Activated CD8-positive, alpha-beta T cell treated with anti-CD3 and anti-CD28 coated beads, Interleukin-2, amount 10 ng/mL, durations not matched to agents 7 days and 5 days (primary cell): ENCODE data around the gene TTC19. TPM values are rescaled to one million over a fixed set of nuclear protein-coding genes. Genes with fewer than 3 reads are reported as not detected.
A peak's percentile ranks its signal among the peaks of the same experiment; 100 is the strongest.

Source experiments
- ATAC-seq: fragments of 150-1000 bp; cut with Tn5 transposase; one replicate; pipeline ENCODE4 v1.10.0; 2021; ENCODE audit warnings: moderate library complexity
- CTCF ChIA-PET: fragments of 350-600 bp; sonication (Branson Sonifier 250); formaldehyde crosslinking; loops from one replicate; lab custom pipeline; 2021; ENCODE audit warnings: antibody characterized with exemption; lab: Charles Lee
- POLR2A ChIA-PET: fragments of 350-600 bp; sonication (Branson Sonifier 250); formaldehyde crosslinking; loops from one replicate; lab custom pipeline; 2021; ENCODE audit warnings: antibody characterized with exemption; lab: Charles Lee
- DNase-seq: peaks from one replicate; pipeline ENCODE4 v3.0.0-alpha.2; 2020
- H3K27ac Mint-ChIP-seq: one replicate; pipeline ENCODE4 v1.8.0; 2021; ENCODE audit warnings: mild to moderate bottlenecking, mixed read lengths
- H3K27me3 Mint-ChIP-seq: one replicate; pipeline ENCODE4 v1.8.0; 2021; ENCODE audit warnings: low read depth, mixed read lengths
- H3K36me3 Mint-ChIP-seq: one replicate; pipeline ENCODE4 v1.8.0; 2021; ENCODE audit warnings: low read depth, mixed read lengths
- H3K4me1 Mint-ChIP-seq: one replicate; pipeline ENCODE4 v1.8.0; 2021; ENCODE audit warnings: low read depth, mixed read lengths
- H3K4me3 Mint-ChIP-seq: one replicate; pipeline ENCODE4 v1.8.0; 2021; ENCODE audit warnings: mild to moderate bottlenecking, mixed read lengths
- H3K9me3 Mint-ChIP-seq: one replicate; pipeline ENCODE4 v1.8.0; 2022; ENCODE audit warnings: mixed read lengths; ENCODE audit not compliant: insufficient read depth
- total RNA-seq, 2 experiments: library from RNA; stranded (reverse); gene quantifications; one replicate each; pipeline ENCODE4 v1.2.3, GENCODE V29; 2021

TTC19 gene
- total RNA-seq, 2 experiments from 2014 or later: 31.5 to 38.1 TPM

- H3K9me3 Mint-ChIP-seq: no peaks in the 10 kb centered on the region
- peak overlapping the region; percentile 44 for H3K27ac Mint-ChIP-seq
- H3K4me3 Mint-ChIP-seq: no peak overlapping the region
- CTCF ChIA-PET: interaction anchor here (1.2 to 2.3 kb wide), 3 partner anchors 10 to 34 kb away, joined by 3 to 9 read pairs (median 5); partner anchors contain the start of genes ADORA2B and ZSWIM7
- H3K4me1 Mint-ChIP-seq: peaks cover 27% of the 10 kb centered on the region
- DNase-seq (no peak), ATAC-seq (peak; percentile 51)
- POLR2A ChIA-PET: no interaction called here
- H3K27me3 Mint-ChIP-seq: no peaks in the 10 kb centered on the region
- H3K36me3 Mint-ChIP-seq: no peaks in the 10 kb centered on the region
These were observed 34.1 kb upstream of the TTC19 start for GRCh38 chr17:15965528-15965927.

GRCh38 chr17:15966183-15966878, 33.3 kb upstream of the TTC19 start:
- H3K4me3 Mint-ChIP-seq: no peak overlapping the region
- no peaks in the 10 kb centered on the region for H3K9me3 Mint-ChIP-seq
- peak; percentile 12 for ATAC-seq
- CTCF ChIA-PET: interaction anchor here (0.7 to 2.3 kb wide), 3 partner anchors 9 to 33 kb away, joined by 3 to 9 read pairs (median 4); partner anchors contain the start of genes ADORA2B and ZSWIM7
- DNase-seq: no peak
- H3K4me1 Mint-ChIP-seq: peaks cover 27% of the 10 kb centered on the region
- no peaks in the 10 kb centered on the region for H3K27me3 Mint-ChIP-seq
- POLR2A ChIA-PET: no interaction called here
- H3K27ac Mint-ChIP-seq: peak overlapping the region; percentile 53
- H3K36me3 Mint-ChIP-seq: no peaks in the 10 kb centered on the region

GRCh38 chr17:15966879-15967248, 32.8 kb upstream of the TTC19 start:
- CTCF ChIA-PET: interaction anchor here (2.3 kb wide), 1 partner anchor 9 kb away, joined by 9 read pairs; no protein-coding TSS in a partner anchor

GRCh38 chr17:15967706-15968399, 31.8 kb upstream of the TTC19 start:
- Mint-ChIP-seq H3K9me3 (no peaks in the 10 kb centered on the region), H3K4me3 (no peak overlapping the region), H3K4me1 (peaks cover 33% of the 10 kb centered on the region), H3K27me3 (no peaks in the 10 kb centered on the region), H3K36me3 (peaks cover 2% of the 10 kb centered on the region), H3K27ac (no peak overlapping the region)
- ChIA-PET POLR2A (no interaction called here), CTCF (no interaction called here)
- no peak for DNase-seq
- ATAC-seq: no peak

More at GRCh38 chr17:15966879-15967248, 32.8 kb upstream of the TTC19 start:
- H3K27me3 Mint-ChIP-seq: no peaks in the 10 kb centered on the region
- no peak for ATAC-seq
- no peak for DNase-seq
- H3K27ac Mint-ChIP-seq: peak overlapping the region; percentile 53
- peaks cover under 1% of the 10 kb centered on the region for H3K36me3 Mint-ChIP-seq
- peaks cover 27% of the 10 kb centered on the region for H3K4me1 Mint-ChIP-seq
- POLR2A ChIA-PET: no interaction called here
- H3K9me3 Mint-ChIP-seq: no peaks in the 10 kb centered on the region
- H3K4me3 Mint-ChIP-seq: no peak overlapping the region

GRCh38 chr17:15969463-15969862, 30.2 kb upstream of the TTC19 start:
- DNase-seq (no peak), ATAC-seq (no peak)
- no peaks in the 10 kb centered on the region for H3K27me3 Mint-ChIP-seq
- no peak overlapping the region for H3K27ac Mint-ChIP-seq
- H3K9me3 Mint-ChIP-seq: no peaks in the 10 kb centered on the region
- CTCF ChIA-PET: interaction anchor here (1.8 kb wide), 2 partner anchors 24 to 28 kb away, joined by 4 to 7 read pairs; partner anchors contain the start of gene ADORA2B
- no peak overlapping the region for H3K4me3 Mint-ChIP-seq
- peaks cover 38% of the 10 kb centered on the region for H3K4me1 Mint-ChIP-seq
- POLR2A ChIA-PET: interaction anchor here (0.6 kb wide), 1 partner anchor 270 kb away, joined by 3 read pairs; the partner anchor contains the start of gene ZNF286A
- peaks cover 4% of the 10 kb centered on the region for H3K36me3 Mint-ChIP-seq

GRCh38 chr17:15970500-15970899, 29.1 kb upstream of the TTC19 start:
- H3K9me3 Mint-ChIP-seq: no peaks in the 10 kb centered on the region
- peaks cover 34% of the 10 kb centered on the region for H3K4me1 Mint-ChIP-seq
- ChIA-PET POLR2A (no interaction called here), CTCF (interaction anchor here (1.8 kb wide), 2 partner anchors 25 to 27 kb away, joined by 4 to 7 read pairs; partner anchors contain the start of gene ADORA2B)
- H3K27ac Mint-ChIP-seq: no peak overlapping the region
- no peak overlapping the region for H3K4me3 Mint-ChIP-seq
- ATAC-seq: no peak
- no peak for DNase-seq
- H3K27me3 Mint-ChIP-seq: no peaks in the 10 kb centered on the region
- peaks cover 10% of the 10 kb centered on the region for H3K36me3 Mint-ChIP-seq

- Mint-ChIP-seq H3K4me3 (no peak overlapping the region), H3K27ac (no peak overlapping the region), H3K4me1 (peaks cover 27% of the 10 kb centered on the region), H3K36me3 (peaks cover 10% of the 10 kb centered on the region), H3K9me3 (no peaks in the 10 kb centered on the region), H3K27me3 (no peaks in the 10 kb centered on the region)
- CTCF ChIA-PET: interaction anchor here (0.6 to 1.8 kb wide), 3 partner anchors 26 to 51 kb away, joined by 3 to 7 read pairs (median 4); partner anchors contain the start of gene ADORA2B
- POLR2A ChIA-PET: no interaction called here
- no peak for DNase-seq
- no peak for ATAC-seq
These were observed 28.4 kb upstream of the TTC19 start for GRCh38 chr17:15971098-15971678.

- ChIA-PET POLR2A (no interaction called here), CTCF (no interaction called here)
- Mint-ChIP-seq H3K4me3 (no peak overlapping the region), H3K27me3 (no peaks in the 10 kb centered on the region), H3K36me3 (peaks cover 12% of the 10 kb centered on the region), H3K4me1 (peaks cover 20% of the 10 kb centered on the region), H3K9me3 (no peaks in the 10 kb centered on the region), H3K27ac (no peak overlapping the region)
- DNase-seq (no peak), ATAC-seq (no peak)
These were observed 27.7 kb upstream of the TTC19 start for GRCh38 chr17:15971882-15972281.

GRCh38 chr17:15972497-15972951, 27.1 kb upstream of the TTC19 start:
- ChIA-PET POLR2A (no interaction called here), CTCF (no interaction called here)
- ATAC-seq: no peak
- peaks cover 15% of the 10 kb centered on the region for H3K36me3 Mint-ChIP-seq
- H3K4me3 Mint-ChIP-seq: no peak overlapping the region
- DNase-seq: no peak
- no peaks in the 10 kb centered on the region for H3K27me3 Mint-ChIP-seq
- peaks cover 15% of the 10 kb centered on the region for H3K4me1 Mint-ChIP-seq
- no peak overlapping the region for H3K27ac Mint-ChIP-seq
- no peaks in the 10 kb centered on the region for H3K9me3 Mint-ChIP-seq

- H3K4me1 Mint-ChIP-seq: peaks cover 11% of the 10 kb centered on the region
- no peaks in the 10 kb centered on the region for H3K9me3 Mint-ChIP-seq
- H3K36me3 Mint-ChIP-seq: peaks cover 17% of the 10 kb centered on the region
- no peak overlapping the region for H3K4me3 Mint-ChIP-seq
- H3K27ac Mint-ChIP-seq: no peak overlapping the region
- DNase-seq (no peak), ATAC-seq (peak; percentile 42)
- ChIA-PET POLR2A (no interaction called here), CTCF (interaction anchor here (1.4 kb wide), 1 partner anchor 24 kb away, joined by 3 read pairs; no protein-coding TSS in a partner anchor)
- no peaks in the 10 kb centered on the region for H3K27me3 Mint-ChIP-seq
These were observed 26.6 kb upstream of the TTC19 start for GRCh38 chr17:15973016-15973415.

GRCh38 chr17:15973834-15974233, 25.8 kb upstream of the TTC19 start:
- Mint-ChIP-seq H3K27me3 (no peaks in the 10 kb centered on the region), H3K4me1 (peaks cover 11% of the 10 kb centered on the region), H3K36me3 (peaks cover 19% of the 10 kb centered on the region), H3K4me3 (no peak overlapping the region), H3K9me3 (no peaks in the 10 kb centered on the region), H3K27ac (no peak overlapping the region)
- ATAC-seq: no peak
- CTCF ChIA-PET: interaction anchor here (1.4 kb wide), 1 partner anchor 23 kb away, joined by 3 read pairs; no protein-coding TSS in a partner anchor
- DNase-seq: no peak
- POLR2A ChIA-PET: no interaction called here
